AG04449 (cell line): ENCODE results near the gene OSBPL3.

ENCODE experiments used
- CTCF ChIA-PET: fragments of 350-600 bp; formaldehyde crosslinking; extraction: SDS; loops from one replicate; lab custom pipeline; 2021; ENCODE audit warnings: antibody characterized with exemption; lab: Yijun Ruan, JAX
- POLR2A ChIA-PET: fragments of 400-600, 350-600 bp; formaldehyde crosslinking; extraction: SDS; loops from one replicate; lab custom pipeline; 2020; ENCODE audit warnings: antibody characterized with exemption, inconsistent platforms; lab: Yijun Ruan, JAX
- DNase-seq: peaks from one replicate; pipeline ENCODE4 v3.0.0-alpha.2; 2010; ENCODE audit warnings: low read depth, low spot score
- H3K4me3 ChIP-seq: 2 replicates; pipeline ENCODE4 v1.5.1; 2011; ENCODE audit warnings: low read depth, mild to moderate bottlenecking, control low read depth, low read length
- CTCF ChIP-seq: IDR thresholded peaks from one replicate; pipeline ENCODE4 v1.5.1; 2011; ENCODE audit warnings: mild to moderate bottlenecking, moderate library complexity, low read length, control low read depth, inconsistent platforms; ENCODE audit not compliant: insufficient read depth; ENCODE audit errors: missing control alignments

The OSBPL3 gene

GRCh38 chr7:24834128-24834798 is 145.7 kb downstream of the OSBPL3 start:
- no peak for TF ChIP-seq CTCF
- no peak overlapping the region for H3K4me3 ChIP-seq
- DNase-seq: no peak
- ChIA-PET POLR2A (no interaction called here), CTCF (interaction anchor here (0.8 to 2.3 kb wide), 6 partner anchors 14 to 264 kb away, joined by 3 to 11 read pairs (median 5); no protein-coding TSS in a partner anchor)

- POLR2A ChIA-PET: no interaction called here
- no peak for DNase-seq
Observed at GRCh38 chr7:24833549-24833948, 146.4 kb downstream of the OSBPL3 start.

GRCh38 chr7:24831240-24831639 is 148.7 kb downstream of the OSBPL3 start:
- CTCF ChIA-PET: interaction anchor here (1.2 to 7.9 kb wide), 8 partner anchors 10 to 267 kb away, joined by 3 to 68 read pairs (median 10); no protein-coding TSS in a partner anchor
- no peak overlapping the region for H3K4me3 ChIP-seq
- no peak for DNase-seq
- no peak for TF ChIP-seq CTCF
- POLR2A ChIA-PET: interaction anchor here (0.5 to 0.9 kb wide), 2 partner anchors 10 to 60 kb away, joined by 3 read pairs; no protein-coding TSS in a partner anchor

More at GRCh38 chr7:24833549-24833948, 146.4 kb downstream of the OSBPL3 start:
- no peak overlapping the region for H3K4me3 ChIP-seq
- CTCF ChIA-PET: interaction anchor here (0.8 to 2.3 kb wide), 3 partner anchors 148 to 265 kb away, joined by 3 to 11 read pairs (median 3); no protein-coding TSS in a partner anchor
- no peak for TF ChIP-seq CTCF

- H3K4me3 ChIP-seq: no peak overlapping the region
- DNase-seq: no peak
- no peak for TF ChIP-seq CTCF
- POLR2A ChIA-PET: no interaction called here
- CTCF ChIA-PET: interaction anchor here (1.2 to 7.9 kb wide), 8 partner anchors 9 to 268 kb away, joined by 3 to 68 read pairs (median 10); no protein-coding TSS in a partner anchor
Observed at GRCh38 chr7:24830440-24831050, 149.4 kb downstream of the OSBPL3 start.

- no peak overlapping the region for H3K4me3 ChIP-seq
- no peak for TF ChIP-seq CTCF
- POLR2A ChIA-PET: no interaction called here
- CTCF ChIA-PET: interaction anchor here (1.3 to 7.9 kb wide), 6 partner anchors 9 to 269 kb away, joined by 4 to 68 read pairs (median 16); no protein-coding TSS in a partner anchor
- DNase-seq: no peak
Observed at GRCh38 chr7:24829787-24830186, 150.2 kb downstream of the OSBPL3 start.
